Measurements from ENCODE around the gene LYL1. TPM values are rescaled to one million over a fixed set of nuclear protein-coding genes. Genes with fewer than 3 reads are reported as not detected.

LYL1 gene
- total and polyA plus RNA-seq, 2 experiments from 2014 or later: 0.18 TPM; not detected in 1

DNA sequence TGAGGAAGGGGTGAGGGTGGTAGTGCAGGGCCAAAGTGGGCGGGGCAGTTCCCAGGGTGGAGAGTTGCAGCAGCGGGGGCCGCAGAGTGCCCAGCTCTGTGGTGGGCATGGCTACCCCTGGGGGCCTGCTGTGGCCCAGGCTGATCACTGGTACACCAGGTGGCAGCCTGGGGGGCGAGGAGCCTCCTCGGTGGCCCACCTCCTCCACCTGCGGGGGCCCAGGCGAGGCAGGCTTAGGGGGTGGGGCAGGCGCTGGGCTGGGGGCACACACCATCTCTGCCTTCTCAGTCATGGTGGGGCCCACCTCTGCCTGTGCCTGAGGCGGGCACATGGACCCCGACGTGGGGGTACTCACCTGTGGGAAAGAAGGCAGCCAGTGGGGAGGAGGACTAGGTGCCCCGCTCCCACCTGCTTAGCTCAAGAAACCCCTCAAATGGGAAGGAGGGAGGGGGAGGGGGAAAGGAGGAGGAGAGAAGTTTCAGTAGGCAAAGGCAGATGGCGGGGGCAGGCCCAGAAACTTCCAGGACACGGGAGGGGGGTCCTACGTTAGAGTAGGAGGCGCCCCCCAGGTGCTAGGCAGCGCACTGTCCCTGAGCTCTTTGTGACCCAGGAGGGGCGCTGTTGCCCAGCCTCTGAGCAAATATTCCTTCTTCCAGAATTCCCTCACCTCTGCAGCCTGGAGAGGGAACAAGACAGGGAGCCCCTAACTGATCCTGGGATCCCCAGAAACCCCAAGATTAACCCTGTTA is 1.6 kb downstream of the LYL1 start:
- H3K27ac ChIP-seq: no peak overlapping the region
- H3K4me2 ChIP-seq (ENCODE audit: unreplicated experiment): no peak overlapping the region
- no peaks in the 10 kb centered on the region for H3K9me3 ChIP-seq (ENCODE audit: low read depth)
- H3K79me2 ChIP-seq (ENCODE audit: insufficient read depth): peaks cover 4% of the 10 kb centered on the region
- in situ Hi-C loops (cut with MboI): no loop called here
- H3K9me2 ChIP-seq (ENCODE audit: insufficient read depth): no peaks in the 10 kb centered on the region
- WGBS, 2 experiments (ENCODE audit: low coverage in 1 of 2, low lambda C conversion rate in 2 of 2, missing lambda C conversion rate in 2 of 2): 73 to 76% methylated on average over 4 to 18 of the region's 18 CpGs
- H3K9ac ChIP-seq: no peak overlapping the region
- H3K27me3 ChIP-seq (replicated peaks; ENCODE audit: insufficient read depth): no peaks in the 10 kb centered on the region
- TF ChIP-seq EZH2phosphoT487 (IDR thresholded peaks at IDR 0.05; ENCODE audit: insufficient read depth, low read depth) (no peak), EZH2 (IDR thresholded peaks at IDR 0.05; ENCODE audit: insufficient read depth, poor library complexity, severe bottlenecking) (no peak)
- peak; percentile 44 for DNase-seq
- H2AFZ ChIP-seq: no peak overlapping the region
- H3K4me1 ChIP-seq (ENCODE audit: insufficient read depth): peaks cover 2% of the 10 kb centered on the region; the same call in 1 of the 2 replicates
- H4K20me1 ChIP-seq (ENCODE audit: insufficient read depth): no peaks in the 10 kb centered on the region
- H3K4me3 ChIP-seq: no peak overlapping the region
- H3F3A ChIP-seq (ENCODE audit: insufficient read depth): peaks cover 7% of the 10 kb centered on the region; the same call in 1 of the 2 replicates
- no peaks in the 10 kb centered on the region; the same call in 1 of the 2 replicates for H3K36me3 ChIP-seq (ENCODE audit: low read depth)

DNA sequence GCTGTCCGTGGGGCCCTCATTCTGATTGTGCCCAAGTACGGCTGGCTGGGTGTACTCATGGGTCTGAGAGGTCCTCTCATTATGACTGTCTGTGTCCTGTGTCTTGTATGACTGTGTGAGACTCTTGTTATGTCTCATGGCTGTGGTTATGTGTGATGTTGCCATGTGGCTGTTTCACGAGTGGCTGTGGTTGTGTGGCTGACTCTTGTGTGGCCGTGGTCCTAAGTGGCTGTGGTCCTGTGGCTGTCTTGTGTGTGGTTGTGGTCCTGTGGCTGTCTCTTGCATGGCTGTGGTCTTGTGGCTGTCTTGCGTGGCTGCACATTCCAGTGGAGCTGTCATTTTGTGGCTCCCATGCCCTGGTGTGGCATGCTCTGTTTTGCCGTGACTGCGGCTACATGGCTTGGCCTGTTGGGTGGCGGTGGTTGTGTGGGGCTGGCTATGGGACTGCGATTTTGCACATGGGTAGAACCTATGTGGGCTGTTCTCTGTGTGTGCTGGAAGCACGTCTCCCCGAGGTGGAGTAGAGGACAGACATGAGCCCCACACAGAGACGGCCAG is 2.5 kb downstream of the LYL1 start:
- Histone ChIP-seq H3K4me2 (ENCODE audit: unreplicated experiment) (no peak overlapping the region), H4K20me1 (ENCODE audit: insufficient read depth) (no peaks in the 10 kb centered on the region)
- peak; percentile 50 for DNase-seq

DNA sequence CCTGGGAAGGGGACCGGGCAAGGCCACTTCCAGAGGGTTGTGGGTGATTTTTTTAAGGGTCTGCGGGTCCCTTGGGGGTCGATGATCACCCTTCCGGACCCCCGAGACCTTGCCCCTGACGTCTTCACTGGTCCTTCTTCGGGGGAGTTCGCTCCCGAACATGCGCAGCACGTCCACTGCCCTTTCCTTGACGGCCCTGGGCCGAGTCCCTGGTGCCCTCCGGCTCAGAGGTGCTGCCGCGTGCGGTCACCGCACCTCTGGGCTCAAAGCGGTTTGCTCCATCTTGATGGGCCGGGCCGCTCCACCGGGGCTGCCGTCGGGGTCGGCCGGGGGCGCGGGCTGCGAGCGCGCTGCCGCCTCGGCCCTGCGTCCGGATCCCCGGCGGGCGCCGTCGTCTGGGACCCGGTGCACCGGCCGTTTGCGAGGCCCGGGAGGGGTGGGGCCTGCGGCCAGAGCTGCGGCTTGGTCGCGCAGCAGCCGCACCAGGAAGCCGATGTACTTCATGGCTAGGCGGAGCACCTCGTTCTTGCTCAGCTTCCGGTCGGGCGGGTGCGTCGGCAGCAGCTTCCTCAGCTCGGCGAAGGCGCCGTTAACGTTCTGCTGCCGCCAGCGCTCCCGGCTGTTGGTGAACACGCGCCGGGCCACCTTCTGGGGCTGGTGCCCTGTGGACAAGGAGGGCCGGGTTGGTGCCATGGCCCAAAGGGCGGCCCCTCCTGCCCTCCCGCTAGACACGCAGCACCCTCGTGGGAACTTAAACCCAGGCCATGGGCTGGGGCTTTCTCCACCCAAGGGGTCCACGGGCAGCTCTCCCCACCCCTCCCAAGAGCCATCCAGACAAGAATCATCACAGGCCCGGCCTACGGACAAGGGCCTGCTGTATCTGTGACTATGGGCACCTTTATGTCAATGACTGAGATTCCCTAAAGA is 3.3 kb downstream of the LYL1 start:
- 84 to 86% methylated on average over 49 to 77 of the region's 77 CpGs for WGBS, 2 experiments (ENCODE audit: low coverage in 1 of 2, low lambda C conversion rate in 2 of 2, missing lambda C conversion rate in 2 of 2)
- H3K36me3 ChIP-seq (ENCODE audit: low read depth): peaks cover 1% of the 10 kb centered on the region; the same call in 1 of the 2 replicates
- H3K27me3 ChIP-seq (replicated peaks; ENCODE audit: insufficient read depth): no peaks in the 10 kb centered on the region
- no peak overlapping the region for H3K4me2 ChIP-seq (ENCODE audit: unreplicated experiment)
- no peaks in the 10 kb centered on the region for H4K20me1 ChIP-seq (ENCODE audit: insufficient read depth)
- H3K4me3 ChIP-seq: no peak overlapping the region
- TF ChIP-seq EZH2phosphoT487 (IDR thresholded peaks at IDR 0.05; ENCODE audit: insufficient read depth, low read depth) (no peak), EZH2 (IDR thresholded peaks at IDR 0.05; ENCODE audit: insufficient read depth, poor library complexity, severe bottlenecking) (no peak)
- no peak for DNase-seq
- H3K4me1 ChIP-seq (ENCODE audit: insufficient read depth): peaks cover 2% of the 10 kb centered on the region
- peaks cover 13% of the 10 kb centered on the region for H3K79me2 ChIP-seq (ENCODE audit: insufficient read depth)
- H2AFZ ChIP-seq: no peak overlapping the region
- no peaks in the 10 kb centered on the region for H3K9me2 ChIP-seq (ENCODE audit: insufficient read depth)
- no peak overlapping the region for H3K27ac ChIP-seq
- H3K9me3 ChIP-seq (ENCODE audit: low read depth): no peaks in the 10 kb centered on the region
- H3F3A ChIP-seq (ENCODE audit: insufficient read depth): peaks cover 7% of the 10 kb centered on the region; the same call in 1 of the 2 replicates
- in situ Hi-C loops (cut with MboI): loop anchor here (10.0 kb wide), 1 partner anchor 115 kb away; no protein-coding TSS in a partner anchor
- H3K9ac ChIP-seq: no peak overlapping the region

More for the DNA sequence above, 2.5 kb downstream of the LYL1 start:
- Histone ChIP-seq H3K27me3 (replicated peaks; ENCODE audit: insufficient read depth) (no peaks in the 10 kb centered on the region), H3K4me1 (ENCODE audit: insufficient read depth) (peaks cover 2% of the 10 kb centered on the region; the same call in 1 of the 2 replicates), H3K9me2 (ENCODE audit: insufficient read depth) (no peaks in the 10 kb centered on the region), H3K9ac (no peak overlapping the region), H3K36me3 (ENCODE audit: low read depth) (no peaks in the 10 kb centered on the region; the same call in 1 of the 2 replicates), H3K27ac (no peak overlapping the region), H2AFZ (no peak overlapping the region), H3K4me3 (no peak overlapping the region), H3K79me2 (ENCODE audit: insufficient read depth) (peaks cover 8% of the 10 kb centered on the region), H3K9me3 (ENCODE audit: low read depth) (no peaks in the 10 kb centered on the region), H3F3A (ENCODE audit: insufficient read depth) (peaks cover 7% of the 10 kb centered on the region; the same call in 1 of the 2 replicates)
- TF ChIP-seq EZH2 (IDR thresholded peaks at IDR 0.05; ENCODE audit: insufficient read depth, poor library complexity, severe bottlenecking) (no peak), EZH2phosphoT487 (IDR thresholded peaks at IDR 0.05; ENCODE audit: insufficient read depth, low read depth) (no peak)
- WGBS, 2 experiments (ENCODE audit: low coverage in 1 of 2, low lambda C conversion rate in 2 of 2, missing lambda C conversion rate in 2 of 2): 86 to 87% methylated on average over 12 of the region's 12 CpGs
- in situ Hi-C loops (cut with MboI): no loop called here

Data from GM23248 (cell line).